DND-41 (cell line): ENCODE data around the gene HDAC11.

Experiments used
- ATAC-seq: fragments of 200-7000 bp; cut with Tn5 transposase; 3 replicates; pipeline ENCODE4 v1.9.1; 2021; ENCODE audit warnings: low read depth; ENCODE audit not compliant: insufficient read depth
- DNase-seq: peaks from one replicate; pipeline ENCODE4 v3.0.0-alpha.2; 2020
- H2AFZ ChIP-seq: 2 replicates; pipeline ENCODE4 v1.6.0; 2012; ENCODE audit warnings: low read depth, low read length
- H3K27ac ChIP-seq: 2 replicates; pipeline ENCODE4 v1.5.1; 2012; ENCODE audit warnings: low read length, inconsistent platforms
- H3K27me3 ChIP-seq: fragments of 200-600 bp; sonication (generic); 2 replicates; pipeline ENCODE4 v1.6.0; 2012; ENCODE audit warnings: low read length, mild to moderate bottlenecking, inconsistent platforms; ENCODE audit not compliant: insufficient read depth, poor library complexity
- H3K36me3 ChIP-seq: 2 replicates; pipeline ENCODE4 v1.5.1; 2012; ENCODE audit warnings: low read length, inconsistent platforms; ENCODE audit not compliant: insufficient read depth
- H3K4me1 ChIP-seq: 2 replicates; pipeline ENCODE4 v1.5.1; 2012; ENCODE audit warnings: mild to moderate bottlenecking, low read length; ENCODE audit not compliant: insufficient read depth
- H3K4me2 ChIP-seq: 2 replicates; pipeline ENCODE4 v1.6.0; 2012; ENCODE audit warnings: mild to moderate bottlenecking, moderate library complexity, low read length, inconsistent platforms; ENCODE audit not compliant: insufficient read depth
- H3K4me3 ChIP-seq, 2 experiments: fragments of 200-600 bp in 1 of 2; shearing (Covaris generic) in 1 of 2; 2 replicates each; pipeline ENCODE4 v1.5.1; 2012 to 2016; ENCODE audit warnings: inconsistent platforms in 2 of 2, low read length in 2 of 2, mild to moderate bottlenecking in 2 of 2, low read depth in 1 of 2, moderate library complexity in 1 of 2
- H3K79me2 ChIP-seq: 2 replicates; pipeline ENCODE4 v1.6.0; 2012; ENCODE audit warnings: low read length, inconsistent platforms; ENCODE audit not compliant: insufficient read depth
- H3K9ac ChIP-seq: 2 replicates; pipeline ENCODE4 v1.6.0; 2012; ENCODE audit warnings: low read depth, mild to moderate bottlenecking, inconsistent platforms, low read length, moderate library complexity
- H3K9me3 ChIP-seq: 2 replicates; pipeline ENCODE4 v1.5.1; 2012; ENCODE audit warnings: low read length, moderate library complexity, mild to moderate bottlenecking, inconsistent platforms; ENCODE audit not compliant: insufficient read depth, severe bottlenecking
- H4K20me1 ChIP-seq: 2 replicates; pipeline ENCODE4 v1.6.0; 2012; ENCODE audit warnings: low read length; ENCODE audit not compliant: insufficient read depth
- EZH2 ChIP-seq: IDR thresholded peaks from 3 replicates; pipeline ENCODE4 v1.6.1; 2012; ENCODE audit warnings: borderline replicate concordance, low read depth, mild to moderate bottlenecking, moderate library complexity, low read length, inconsistent platforms; ENCODE audit not compliant: severe bottlenecking
- TF ChIP-seq, protein P1 (sequence below): IDR thresholded peaks from 2 replicates; pipeline ENCODE4 v1.5.1; 2012; ENCODE audit warnings: borderline replicate concordance, low read length, moderate library complexity, mild to moderate bottlenecking; ENCODE audit not compliant: poor library complexity, severe bottlenecking; ENCODE audit errors: extremely low read depth

Gene HDAC11

GRCh38 chr3:13501056-13501455 is 20.9 kb downstream of the HDAC11 start:
- no peak overlapping the region for H3K9ac ChIP-seq
- H3K4me2 ChIP-seq: no peak overlapping the region
- no peaks in the 10 kb centered on the region; the same call in 1 of the 2 replicates for H4K20me1 ChIP-seq
- no peaks in the 10 kb centered on the region for H3K27me3 ChIP-seq
- H3K9me3 ChIP-seq: no peaks in the 10 kb centered on the region
- no peak for ATAC-seq
- TF ChIP-seq, protein P1, sequence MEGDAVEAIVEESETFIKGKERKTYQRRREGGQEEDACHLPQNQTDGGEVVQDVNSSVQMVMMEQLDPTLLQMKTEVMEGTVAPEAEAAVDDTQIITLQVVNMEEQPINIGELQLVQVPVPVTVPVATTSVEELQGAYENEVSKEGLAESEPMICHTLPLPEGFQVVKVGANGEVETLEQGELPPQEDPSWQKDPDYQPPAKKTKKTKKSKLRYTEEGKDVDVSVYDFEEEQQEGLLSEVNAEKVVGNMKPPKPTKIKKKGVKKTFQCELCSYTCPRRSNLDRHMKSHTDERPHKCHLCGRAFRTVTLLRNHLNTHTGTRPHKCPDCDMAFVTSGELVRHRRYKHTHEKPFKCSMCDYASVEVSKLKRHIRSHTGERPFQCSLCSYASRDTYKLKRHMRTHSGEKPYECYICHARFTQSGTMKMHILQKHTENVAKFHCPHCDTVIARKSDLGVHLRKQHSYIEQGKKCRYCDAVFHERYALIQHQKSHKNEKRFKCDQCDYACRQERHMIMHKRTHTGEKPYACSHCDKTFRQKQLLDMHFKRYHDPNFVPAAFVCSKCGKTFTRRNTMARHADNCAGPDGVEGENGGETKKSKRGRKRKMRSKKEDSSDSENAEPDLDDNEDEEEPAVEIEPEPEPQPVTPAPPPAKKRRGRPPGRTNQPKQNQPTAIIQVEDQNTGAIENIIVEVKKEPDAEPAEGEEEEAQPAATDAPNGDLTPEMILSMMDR: no peak
- TF ChIP-seq EZH2: no peak
- no peaks in the 10 kb centered on the region for H3K79me2 ChIP-seq
- no peak overlapping the region for H3K4me3 ChIP-seq
- no peak for DNase-seq
- H3K27ac ChIP-seq: no peak overlapping the region
- no peak overlapping the region for H2AFZ ChIP-seq
- no peaks in the 10 kb centered on the region; the same call in 1 of the 2 replicates for H3K4me1 ChIP-seq
- H3K36me3 ChIP-seq: no peaks in the 10 kb centered on the region

- Histone ChIP-seq H3K27me3 (no peaks in the 10 kb centered on the region), H3K4me3 (no peak overlapping the region), H3K79me2 (no peaks in the 10 kb centered on the region), H3K4me2 (no peak overlapping the region), H3K36me3 (no peaks in the 10 kb centered on the region), H3K4me1 (no peaks in the 10 kb centered on the region; the same call in 1 of the 2 replicates), H3K27ac (no peak overlapping the region), H3K9ac (no peak overlapping the region), H2AFZ (no peak overlapping the region), H3K9me3 (no peaks in the 10 kb centered on the region), H4K20me1 (no peaks in the 10 kb centered on the region)
- DNase-seq (no peak), ATAC-seq (no peak; the same call in 2 of the 3 replicates)
- TF ChIP-seq, protein P1: no peak
- no peak for TF ChIP-seq EZH2
Observed at GRCh38 chr3:13501521-13501920, 21.4 kb downstream of the HDAC11 start.

GRCh38 chr3:13501958-13502790 is 22.1 kb downstream of the HDAC11 start:
- TF ChIP-seq, protein P1: no peak
- TF ChIP-seq EZH2: no peak
- Histone ChIP-seq H3K4me2 (no peak overlapping the region), H3K36me3 (no peaks in the 10 kb centered on the region), H2AFZ (no peak overlapping the region), H3K27me3 (no peaks in the 10 kb centered on the region), H3K9me3 (no peaks in the 10 kb centered on the region), H3K4me3 (no peak overlapping the region), H3K9ac (no peak overlapping the region), H3K4me1 (no peaks in the 10 kb centered on the region), H3K79me2 (no peaks in the 10 kb centered on the region), H3K27ac (no peak overlapping the region), H4K20me1 (no peaks in the 10 kb centered on the region)
- DNase-seq (no peak), ATAC-seq (no peak)
